A673 (cell line): ENCODE measurements around the gene ACTL6A.

Source experiments
- EZH2 ChIP-seq: fragments of 200-600 bp; sonication (generic); IDR thresholded peaks from 2 replicates; pipeline ENCODE4 v1.6.1; 2017; ENCODE audit warnings: borderline replicate concordance, low read depth, mild to moderate bottlenecking, mixed read lengths, antibody characterized with exemption, low read length; ENCODE audit not compliant: poor library complexity, severe bottlenecking
- TF ChIP-seq, protein P1 (sequence below): fragments of 300-800, 200-600 bp; sonication (generic); conservative IDR thresholded peaks from 2 replicates; pipeline ENCODE4 v1.5.1; 2017; ENCODE audit warnings: low read depth, mild to moderate bottlenecking, antibody characterized with exemption, low read length, moderate library complexity, mixed read lengths

DNA sequence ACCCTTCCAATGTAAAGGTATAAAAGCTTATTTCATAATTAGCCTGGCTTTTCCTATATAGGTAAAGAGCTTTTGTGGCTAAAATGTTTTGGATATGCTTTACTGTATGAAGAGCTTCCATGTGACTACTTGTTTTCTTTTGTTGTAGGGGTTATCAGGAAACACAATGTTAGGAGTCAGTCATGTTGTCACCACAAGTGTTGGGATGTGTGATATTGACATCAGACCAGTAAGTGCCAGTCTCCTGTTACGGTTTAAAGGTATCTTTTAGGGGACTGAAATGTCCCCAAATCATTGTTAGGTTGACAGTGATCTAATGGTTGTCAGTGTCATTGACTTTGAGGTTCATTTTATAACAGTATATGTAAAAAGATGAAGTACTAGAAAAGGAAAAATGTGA, 18.3 kb downstream of the ACTL6A start:
- TF ChIP-seq, protein P1, sequence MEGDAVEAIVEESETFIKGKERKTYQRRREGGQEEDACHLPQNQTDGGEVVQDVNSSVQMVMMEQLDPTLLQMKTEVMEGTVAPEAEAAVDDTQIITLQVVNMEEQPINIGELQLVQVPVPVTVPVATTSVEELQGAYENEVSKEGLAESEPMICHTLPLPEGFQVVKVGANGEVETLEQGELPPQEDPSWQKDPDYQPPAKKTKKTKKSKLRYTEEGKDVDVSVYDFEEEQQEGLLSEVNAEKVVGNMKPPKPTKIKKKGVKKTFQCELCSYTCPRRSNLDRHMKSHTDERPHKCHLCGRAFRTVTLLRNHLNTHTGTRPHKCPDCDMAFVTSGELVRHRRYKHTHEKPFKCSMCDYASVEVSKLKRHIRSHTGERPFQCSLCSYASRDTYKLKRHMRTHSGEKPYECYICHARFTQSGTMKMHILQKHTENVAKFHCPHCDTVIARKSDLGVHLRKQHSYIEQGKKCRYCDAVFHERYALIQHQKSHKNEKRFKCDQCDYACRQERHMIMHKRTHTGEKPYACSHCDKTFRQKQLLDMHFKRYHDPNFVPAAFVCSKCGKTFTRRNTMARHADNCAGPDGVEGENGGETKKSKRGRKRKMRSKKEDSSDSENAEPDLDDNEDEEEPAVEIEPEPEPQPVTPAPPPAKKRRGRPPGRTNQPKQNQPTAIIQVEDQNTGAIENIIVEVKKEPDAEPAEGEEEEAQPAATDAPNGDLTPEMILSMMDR: no peak
- no peak for TF ChIP-seq EZH2
